ENCODE data around the gene TUBB4B. TPM values are rescaled to one million over a fixed set of nuclear protein-coding genes. Genes with fewer than 3 reads are reported as not detected.

The TUBB4B gene
- total RNA-seq, 4 donors from 2014 or later, result 223 to 390 (median 348) TPM

- Histone ChIP-seq H3K9me3 (no peaks in the 10 kb centered on the region), H3K4me3 (no peak overlapping the region), H3K4me1 (peaks cover 25 to 57% (median 40%) of the 10 kb centered on the region in 4 donors), H3K27ac (no peak overlapping the region), H3K36me3 (peaks cover 0 to 15% (median 8%) of the 10 kb centered on the region in 4 donors), H3K27me3 (no peaks in the 10 kb centered on the region)
- WGBS, 2 donors (ENCODE audit: low coverage in 1 of 2), result 88% methylated on average over 22 of the region's 39 CpGs; no CpG with 5 or more reads in 1 of the 2 donors
- TF ChIP-seq EP300 (IDR thresholded peaks at IDR 0.05; ENCODE audit: low read depth) (no peak), POLR2AphosphoS5 (IDR thresholded peaks at IDR 0.05) (no peak), POLR2A (IDR thresholded peaks at IDR 0.05) (no peak)
- TF ChIP-seq, protein P1, sequence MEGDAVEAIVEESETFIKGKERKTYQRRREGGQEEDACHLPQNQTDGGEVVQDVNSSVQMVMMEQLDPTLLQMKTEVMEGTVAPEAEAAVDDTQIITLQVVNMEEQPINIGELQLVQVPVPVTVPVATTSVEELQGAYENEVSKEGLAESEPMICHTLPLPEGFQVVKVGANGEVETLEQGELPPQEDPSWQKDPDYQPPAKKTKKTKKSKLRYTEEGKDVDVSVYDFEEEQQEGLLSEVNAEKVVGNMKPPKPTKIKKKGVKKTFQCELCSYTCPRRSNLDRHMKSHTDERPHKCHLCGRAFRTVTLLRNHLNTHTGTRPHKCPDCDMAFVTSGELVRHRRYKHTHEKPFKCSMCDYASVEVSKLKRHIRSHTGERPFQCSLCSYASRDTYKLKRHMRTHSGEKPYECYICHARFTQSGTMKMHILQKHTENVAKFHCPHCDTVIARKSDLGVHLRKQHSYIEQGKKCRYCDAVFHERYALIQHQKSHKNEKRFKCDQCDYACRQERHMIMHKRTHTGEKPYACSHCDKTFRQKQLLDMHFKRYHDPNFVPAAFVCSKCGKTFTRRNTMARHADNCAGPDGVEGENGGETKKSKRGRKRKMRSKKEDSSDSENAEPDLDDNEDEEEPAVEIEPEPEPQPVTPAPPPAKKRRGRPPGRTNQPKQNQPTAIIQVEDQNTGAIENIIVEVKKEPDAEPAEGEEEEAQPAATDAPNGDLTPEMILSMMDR (IDR thresholded peaks at IDR 0.05), result no peak
- in situ Hi-C loops (cut with MboI; ENCODE audit: low pct_ligation_motif_present in 1 of 4, low pct_unique_long_range_greater_than_20kb in 1 of 4, low sequenced_read_pairs in 3 of 4) (no loop called here), intact Hi-C loops (cut with DNase I; ENCODE audit: low total_unique reads) (no loop called here)
- no peak for DNase-seq
Measured at GRCh38 chr9:137272241-137273094, 31.4 kb downstream of the TUBB4B start.

GRCh38 chr9:137273095-137273490 lies 32.0 kb downstream of the TUBB4B start:
- Histone ChIP-seq H3K27ac (no peak overlapping the region), H3K4me3 (no peak overlapping the region), H3K9me3 (no peaks in the 10 kb centered on the region), H3K27me3 (no peaks in the 10 kb centered on the region), H3K36me3 (peaks cover 0 to 15% (median 5%) of the 10 kb centered on the region in 4 donors), H3K4me1 (peaks cover 25 to 52% (median 36%) of the 10 kb centered on the region in 4 donors)
- intact Hi-C loops (cut with DNase I; ENCODE audit: low total_unique reads), result no loop called here
- in situ Hi-C loops (cut with MboI; ENCODE audit: low pct_ligation_motif_present in 1 of 4, low pct_unique_long_range_greater_than_20kb in 1 of 4, low sequenced_read_pairs in 3 of 4), result no loop called here
- WGBS, 2 donors (ENCODE audit: low coverage in 1 of 2), result 70% methylated on average over 12 of the region's 13 CpGs; no CpG with 5 or more reads in 1 of the 2 donors
- TF ChIP-seq, protein P1 (IDR thresholded peaks at IDR 0.05), result no peak
- TF ChIP-seq POLR2AphosphoS5 (IDR thresholded peaks at IDR 0.05) (no peak), POLR2A (IDR thresholded peaks at IDR 0.05) (no peak), EP300 (IDR thresholded peaks at IDR 0.05; ENCODE audit: low read depth) (no peak)
- no peak for DNase-seq

DNA sequence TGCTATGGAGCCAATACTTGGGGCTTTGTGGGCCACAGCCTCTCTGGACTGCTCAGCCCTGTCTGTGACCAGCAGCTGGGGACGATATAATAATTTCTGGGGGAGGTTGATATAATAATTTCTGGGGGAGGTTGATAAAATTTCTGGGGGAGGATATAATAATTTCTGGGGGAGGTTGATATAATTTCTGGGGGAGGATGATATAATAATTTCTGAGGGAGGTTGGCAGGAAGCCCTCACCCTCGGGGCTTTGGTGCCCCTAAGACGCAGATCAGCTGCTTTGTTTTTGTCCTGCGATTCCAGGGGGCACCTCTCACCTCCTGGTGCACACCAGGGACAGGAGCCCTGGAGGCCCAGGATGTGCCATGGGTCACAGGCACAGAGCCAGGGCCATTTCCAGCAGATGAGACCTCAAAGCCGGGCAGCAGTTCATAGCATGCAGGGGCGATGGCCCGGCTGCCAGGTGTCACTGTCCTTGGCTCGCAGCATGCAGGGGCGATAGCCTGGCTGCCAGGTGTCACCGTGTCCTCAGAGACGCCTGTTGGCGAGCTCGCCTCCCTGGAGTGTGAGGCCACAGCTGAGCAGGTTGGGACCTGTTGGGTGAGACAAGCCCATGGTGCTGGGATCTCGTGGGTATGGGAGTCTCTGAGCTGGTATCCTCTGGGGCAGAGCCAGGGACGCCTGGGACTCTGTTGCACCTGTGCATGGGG lies 32.7 kb downstream of the TUBB4B start:
- Histone ChIP-seq H3K27ac (peak overlapping the region; percentile 60 to 79 (median 76)), H3K9me3 (no peaks in the 10 kb centered on the region), H3K4me3 (no peak overlapping the region), H3K4me1 (peaks cover 22 to 47% (median 30%) of the 10 kb centered on the region in 4 donors), H3K27me3 (no peaks in the 10 kb centered on the region), H3K36me3 (peaks cover 0 to 15% (median 5%) of the 10 kb centered on the region in 4 donors)
- no peak for DNase-seq
- TF ChIP-seq EP300 (IDR thresholded peaks at IDR 0.05; ENCODE audit: low read depth) (no peak), POLR2AphosphoS5 (IDR thresholded peaks at IDR 0.05) (peak in 2 of 3 donors; percentile 31 to 37)
- TF ChIP-seq, protein P1 (IDR thresholded peaks at IDR 0.05), result no peak
- intact Hi-C loops (cut with DNase I; ENCODE audit: low total_unique reads), result no loop called here
- in situ Hi-C loops (cut with MboI; ENCODE audit: low pct_ligation_motif_present in 1 of 4, low pct_unique_long_range_greater_than_20kb in 1 of 4, low sequenced_read_pairs in 3 of 4), result no loop called here
- WGBS, 2 donors (ENCODE audit: low coverage in 1 of 2), result 45 to 47% methylated on average over 2 to 11 of the region's 15 CpGs

GRCh38 chr9:137275203-137275587 lies 34.1 kb downstream of the TUBB4B start:
- Histone ChIP-seq H3K9me3 (no peaks in the 10 kb centered on the region), H3K4me1 (peaks cover 13 to 44% (median 22%) of the 10 kb centered on the region in 4 donors), H3K4me3 (no peak overlapping the region), H3K27me3 (no peaks in the 10 kb centered on the region), H3K27ac (peak overlapping the region in 2 of 4 donors; percentile 5 to 79), H3K36me3 (peaks cover 0 to 15% (median 5%) of the 10 kb centered on the region in 4 donors)
- 82 to 87% methylated on average over 3 to 10 of the region's 10 CpGs for WGBS, 2 donors (ENCODE audit: low coverage in 1 of 2)
- TF ChIP-seq EP300 (IDR thresholded peaks at IDR 0.05; ENCODE audit: low read depth) (no peak), POLR2AphosphoS5 (IDR thresholded peaks at IDR 0.05) (no peak), POLR2A (IDR thresholded peaks at IDR 0.05) (no peak)
- TF ChIP-seq, protein P1 (IDR thresholded peaks at IDR 0.05), result no peak
- no peak for DNase-seq
- intact Hi-C loops (cut with DNase I; ENCODE audit: low total_unique reads), result no loop called here
- in situ Hi-C loops (cut with MboI; ENCODE audit: low pct_ligation_motif_present in 1 of 4, low pct_unique_long_range_greater_than_20kb in 1 of 4, low sequenced_read_pairs in 3 of 4), result loop anchor here in 2 of 4 donors (25.0 kb wide), 1 partner anchor 137 kb away; the partner anchor contains the start of genes EXD3 (in 2 of the 2) and NOXA1 (in 2 of the 2)
